GM12878 (cell line): ENCODE results near the gene CPEB3.

ENCODE experiments used
- GABPA ChIP-seq: IDR thresholded peaks from 2 replicates; pipeline ENCODE4 v1.6.1; 2014; ENCODE audit warnings: antibody characterized with exemption, low read depth, mild to moderate bottlenecking, inconsistent platforms
- SIN3A ChIP-seq: IDR thresholded peaks from 2 replicates; pipeline ENCODE4 v1.6.1; 2012; ENCODE audit warnings: low read depth, low read length, improper control_type of control experiment
- TF ChIP-seq, protein P1 (sequence below): fragments of 450-650 bp; IDR thresholded peaks from 2 replicates; pipeline ENCODE4 v1.6.1; 2014; ENCODE audit warnings: mild to moderate bottlenecking

DNA sequence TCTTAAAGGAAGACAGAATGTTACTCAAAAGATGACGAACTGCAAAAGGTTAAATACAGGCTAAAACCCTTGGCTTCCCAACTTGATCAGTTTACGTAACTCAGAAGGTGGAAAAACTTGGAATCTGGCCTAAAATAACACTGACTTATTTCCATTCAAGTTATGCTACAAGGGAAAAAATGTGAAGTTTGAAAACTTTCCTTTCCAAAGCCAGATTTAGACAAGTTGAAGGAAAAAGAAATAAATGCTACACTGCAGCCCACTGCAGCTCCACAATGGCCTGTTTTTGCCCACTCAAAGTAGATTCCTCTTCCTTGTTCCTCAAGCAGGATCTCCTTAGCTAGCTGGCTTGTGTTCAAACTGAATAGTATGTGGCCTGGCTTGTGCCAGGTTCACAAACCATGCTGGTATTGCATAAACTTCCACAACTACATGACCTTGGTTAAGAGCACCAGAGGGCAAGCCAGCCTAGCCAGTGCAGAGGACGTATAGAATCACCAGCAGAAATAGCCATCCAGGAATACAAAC, 166.2 kb downstream of the CPEB3 start:
- TF ChIP-seq SIN3A (no peak), GABPA (no peak)
- TF ChIP-seq, protein P1, sequence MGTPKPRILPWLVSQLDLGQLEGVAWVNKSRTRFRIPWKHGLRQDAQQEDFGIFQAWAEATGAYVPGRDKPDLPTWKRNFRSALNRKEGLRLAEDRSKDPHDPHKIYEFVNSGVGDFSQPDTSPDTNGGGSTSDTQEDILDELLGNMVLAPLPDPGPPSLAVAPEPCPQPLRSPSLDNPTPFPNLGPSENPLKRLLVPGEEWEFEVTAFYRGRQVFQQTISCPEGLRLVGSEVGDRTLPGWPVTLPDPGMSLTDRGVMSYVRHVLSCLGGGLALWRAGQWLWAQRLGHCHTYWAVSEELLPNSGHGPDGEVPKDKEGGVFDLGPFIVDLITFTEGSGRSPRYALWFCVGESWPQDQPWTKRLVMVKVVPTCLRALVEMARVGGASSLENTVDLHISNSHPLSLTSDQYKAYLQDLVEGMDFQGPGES, result no peak
